ENCODE results near the gene LRRC42.

DNA sequence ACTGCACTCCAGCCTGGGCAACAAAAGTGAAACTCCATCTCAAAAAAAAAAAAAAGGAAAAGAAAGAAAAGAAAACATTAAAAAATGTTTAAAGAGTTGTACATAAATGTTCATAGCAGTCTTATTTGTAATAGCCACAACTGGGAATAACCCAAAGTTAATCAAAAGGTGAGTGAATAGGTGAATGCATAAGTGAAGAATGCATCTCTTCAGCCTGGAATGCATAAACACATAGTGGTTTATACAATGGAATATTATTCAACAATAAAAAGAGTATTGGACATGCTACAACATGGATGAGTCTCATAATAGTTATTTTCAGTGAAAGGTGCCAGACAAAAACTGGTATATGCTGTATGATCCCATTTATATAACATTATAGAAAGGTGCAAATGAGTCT lies 53.8 kb downstream of the LRRC42 start:
- no peak for TF ChIP-seq BHLHE40 (IDR thresholded peaks at IDR 0.05; ENCODE audit: borderline replicate concordance)
- no peak for TF ChIP-seq ARNT (IDR thresholded peaks at IDR 0.05)
- TF ChIP-seq ZNF384 (IDR thresholded peaks at IDR 0.05) = no peak
- no peak for TF ChIP-seq FOXA1 (IDR thresholded peaks at IDR 0.05)
- no peak for TF ChIP-seq TARDBP (IDR thresholded peaks at IDR 0.05)
- TF ChIP-seq ELF4 (IDR thresholded peaks at IDR 0.05) = no peak
- TF ChIP-seq LEF1 (IDR thresholded peaks at IDR 0.05; ENCODE audit: borderline replicate concordance) = no peak
- no peak for TF ChIP-seq PKNOX1 (IDR thresholded peaks at IDR 0.05)
- TF ChIP-seq SUZ12 (IDR thresholded peaks at IDR 0.05) = no peak
